Gastrocnemius medialis (tissue), 4 donors: Measurements from ENCODE around the gene SKIDA1.

ENCODE experiments used
- CTCF ChIP-seq, 5 experiments: fragments of 450-650 bp in 3 of 5; fragments of 200-600 bp in 2 of 5; sonication (generic) in 2 of 5; IDR thresholded peaks in 4 of 5; conservative IDR thresholded peaks in 1 of 5; 1 replicate in 4 of 5; 2 replicates in 1 of 5; pipeline ENCODE4 v1.5.1; 2016 to 2019; ENCODE audit warnings: antibody characterized with exemption in 5 of 5, mild to moderate bottlenecking in 3 of 5, moderate library complexity in 3 of 5
- POLR2A ChIP-seq, 2 donors: fragments of 450-650 bp; IDR thresholded peaks; one replicate each; pipeline ENCODE4 v1.6.1; 2017; ENCODE audit warnings: antibody characterized with exemption in 2 of 2, mild to moderate bottlenecking in 2 of 2, moderate library complexity in 2 of 2

- no peak for TF ChIP-seq POLR2A (IDR thresholded peaks at IDR 0.05)
- no peak for TF ChIP-seq CTCF (IDR thresholded peaks at IDR 0.05 in 4 of 5, conservative IDR thresholded peaks at IDR 0.05 in 1 of 5)
These were observed 31.1 kb downstream of the SKIDA1 start for GRCh38 chr10:21494191-21495001.
